ENCODE results near the gene IMP4. TPM values are rescaled to one million over a fixed set of nuclear protein-coding genes. Genes with fewer than 3 reads are reported as not detected.

Gene IMP4
- total and polyA plus RNA-seq, 10 of the 15 experiments (the other 5 are each of a cell fraction or from before 2014, with no cell fraction given): 41.4 to 242 (median 166) TPM

DNA sequence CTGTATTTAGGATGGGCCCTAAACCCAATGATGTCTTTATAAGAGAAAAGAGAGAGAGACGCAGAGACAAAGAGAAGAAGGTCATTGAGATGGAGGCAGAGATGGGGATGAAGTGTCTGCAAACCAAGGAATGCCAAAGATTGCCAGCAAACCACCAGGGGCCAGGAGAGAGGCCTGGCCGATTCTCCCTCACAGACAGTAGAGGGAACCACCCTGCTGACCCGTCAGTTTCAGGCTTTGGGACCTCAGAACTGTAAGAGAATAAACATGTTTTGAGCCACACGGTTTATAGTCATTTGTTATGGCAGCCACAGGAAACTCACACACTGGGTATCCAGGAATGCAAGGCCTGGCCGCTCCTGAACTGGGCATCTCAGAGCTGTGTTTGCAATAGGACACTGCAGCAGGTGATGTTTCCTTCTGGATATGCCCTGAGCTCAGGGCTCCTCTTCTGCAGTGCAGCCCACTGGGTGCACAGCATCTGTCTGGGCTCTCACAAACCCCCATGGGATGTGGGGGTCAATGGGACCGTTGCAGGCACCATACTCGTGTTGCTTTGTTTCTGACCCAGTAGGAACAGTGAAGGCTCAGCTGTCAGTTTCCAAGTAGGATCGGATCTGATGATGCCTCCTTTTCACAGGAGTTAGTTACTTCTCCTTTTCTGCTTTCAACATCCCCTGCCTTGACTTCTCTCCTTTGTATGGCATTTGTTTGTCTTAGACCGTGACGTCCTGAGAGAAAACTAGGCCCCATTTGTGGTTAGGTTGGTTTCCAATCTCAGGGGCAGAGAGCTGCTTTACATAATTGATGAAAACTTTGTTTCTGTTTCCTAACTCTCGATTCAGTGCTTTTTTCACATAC lies 34.0 kb downstream of the IMP4 start (continued):
- TF ChIP-seq, protein P1, sequence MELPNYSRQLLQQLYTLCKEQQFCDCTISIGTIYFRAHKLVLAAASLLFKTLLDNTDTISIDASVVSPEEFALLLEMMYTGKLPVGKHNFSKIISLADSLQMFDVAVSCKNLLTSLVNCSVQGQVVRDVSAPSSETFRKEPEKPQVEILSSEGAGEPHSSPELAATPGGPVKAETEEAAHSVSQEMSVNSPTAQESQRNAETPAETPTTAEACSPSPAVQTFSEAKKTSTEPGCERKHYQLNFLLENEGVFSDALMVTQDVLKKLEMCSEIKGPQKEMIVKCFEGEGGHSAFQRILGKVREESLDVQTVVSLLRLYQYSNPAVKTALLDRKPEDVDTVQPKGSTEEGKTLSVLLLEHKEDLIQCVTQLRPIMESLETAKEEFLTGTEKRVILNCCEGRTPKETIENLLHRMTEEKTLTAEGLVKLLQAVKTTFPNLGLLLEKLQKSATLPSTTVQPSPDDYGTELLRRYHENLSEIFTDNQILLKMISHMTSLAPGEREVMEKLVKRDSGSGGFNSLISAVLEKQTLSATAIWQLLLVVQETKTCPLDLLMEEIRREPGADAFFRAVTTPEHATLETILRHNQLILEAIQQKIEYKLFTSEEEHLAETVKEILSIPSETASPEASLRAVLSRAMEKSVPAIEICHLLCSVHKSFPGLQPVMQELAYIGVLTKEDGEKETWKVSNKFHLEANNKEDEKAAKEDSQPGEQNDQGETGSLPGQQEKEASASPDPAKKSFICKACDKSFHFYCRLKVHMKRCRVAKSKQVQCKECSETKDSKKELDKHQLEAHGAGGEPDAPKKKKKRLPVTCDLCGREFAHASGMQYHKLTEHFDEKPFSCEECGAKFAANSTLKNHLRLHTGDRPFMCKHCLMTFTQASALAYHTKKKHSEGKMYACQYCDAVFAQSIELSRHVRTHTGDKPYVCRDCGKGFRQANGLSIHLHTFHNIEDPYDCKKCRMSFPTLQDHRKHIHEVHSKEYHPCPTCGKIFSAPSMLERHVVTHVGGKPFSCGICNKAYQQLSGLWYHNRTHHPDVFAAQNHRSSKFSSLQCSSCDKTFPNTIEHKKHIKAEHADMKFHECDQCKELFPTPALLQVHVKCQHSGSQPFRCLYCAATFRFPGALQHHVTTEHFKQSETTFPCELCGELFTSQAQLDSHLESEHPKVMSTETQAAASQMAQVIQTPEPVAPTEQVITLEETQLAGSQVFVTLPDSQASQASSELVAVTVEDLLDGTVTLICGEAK (IDR thresholded peaks at IDR 0.05; ENCODE audit: borderline replicate concordance): no peak
- no peak for TF ChIP-seq CBFB (IDR thresholded peaks at IDR 0.05; ENCODE audit: low read depth)
- no peak for TF ChIP-seq POLR2AphosphoS5 (IDR thresholded peaks at IDR 0.05; ENCODE audit: low read length)
- TF ChIP-seq, protein P2, sequence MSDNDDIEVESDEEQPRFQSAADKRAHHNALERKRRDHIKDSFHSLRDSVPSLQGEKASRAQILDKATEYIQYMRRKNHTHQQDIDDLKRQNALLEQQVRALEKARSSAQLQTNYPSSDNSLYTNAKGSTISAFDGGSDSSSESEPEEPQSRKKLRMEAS (IDR thresholded peaks at IDR 0.05; ENCODE audit: low read depth, low read length): no peak
- peak; percentile 85 for TF ChIP-seq IKZF1 (conservative IDR thresholded peaks at IDR 0.05)
- TF ChIP-seq RAD51 (IDR thresholded peaks at IDR 0.05): no peak
- peak; percentile 66; the same call in 1 of the 2 replicates for TF ChIP-seq PAX5 (IDR thresholded peaks at IDR 0.05; ENCODE audit: borderline replicate concordance, low read depth, low read length)
- peak; percentile 76 for TF ChIP-seq TBL1XR1 (IDR thresholded peaks at IDR 0.05; ENCODE audit: low read depth, low read length)
- peak; percentile 97 for TF ChIP-seq RUNX3 (IDR thresholded peaks at IDR 0.05; ENCODE audit: low read length)
- no peak for TF ChIP-seq SKIL (IDR thresholded peaks at IDR 0.05; ENCODE audit: low read depth, poor library complexity, severe bottlenecking)
- TF ChIP-seq MEF2A (IDR thresholded peaks at IDR 0.05; ENCODE audit: insufficient read depth, low read depth, low read length): no peak
- peak; percentile 58; the same call in 1 of the 2 replicates for TF ChIP-seq CREB1 (IDR thresholded peaks at IDR 0.05; ENCODE audit: low read depth)
- TF ChIP-seq NFYA (IDR thresholded peaks at IDR 0.05; ENCODE audit: borderline replicate concordance, low read depth, low read length): no peak
- TF ChIP-seq ELK1 (IDR thresholded peaks at IDR 0.05; ENCODE audit: low read depth, low read length): no peak; the same call in 1 of the 2 replicates
- no peak for TF ChIP-seq BACH1 (IDR thresholded peaks at IDR 0.05; ENCODE audit: borderline replicate concordance)
- TF ChIP-seq SRF (IDR thresholded peaks at IDR 0.05; ENCODE audit: low read depth in 2 of 2, low read length in 2 of 2): no peak
- no peak for TF ChIP-seq SUZ12 (IDR thresholded peaks at IDR 0.05; ENCODE audit: unreplicated experiment)
- peak; percentile 15 to 56; a peak in 2 of 4 replicates for TF ChIP-seq EP300 (IDR thresholded peaks at IDR 0.05; ENCODE audit: borderline replicate concordance in 1 of 2, control insufficient read depth in 1 of 2, low read depth in 2 of 2, low read length in 2 of 2)
- TF ChIP-seq FOXK2 (IDR thresholded peaks at IDR 0.05): no peak
- no peak for TF ChIP-seq SP1 (IDR thresholded peaks at IDR 0.05; ENCODE audit: low read depth, low read length)
- TF ChIP-seq MXI1 (IDR thresholded peaks at IDR 0.05; ENCODE audit: low read depth, low read length): no peak
- no peak for TF ChIP-seq TAF1 (IDR thresholded peaks at IDR 0.05; ENCODE audit: borderline replicate concordance, low read depth, low read length)

Measured in GM12878 (cell line).